ENCODE measurements around the gene TK2.

- no peak for TF ChIP-seq POLR2A (IDR thresholded peaks at IDR 0.05)
- no peak for TF ChIP-seq POLR2AphosphoS5 (IDR thresholded peaks at IDR 0.05)
- TF ChIP-seq, protein P1, sequence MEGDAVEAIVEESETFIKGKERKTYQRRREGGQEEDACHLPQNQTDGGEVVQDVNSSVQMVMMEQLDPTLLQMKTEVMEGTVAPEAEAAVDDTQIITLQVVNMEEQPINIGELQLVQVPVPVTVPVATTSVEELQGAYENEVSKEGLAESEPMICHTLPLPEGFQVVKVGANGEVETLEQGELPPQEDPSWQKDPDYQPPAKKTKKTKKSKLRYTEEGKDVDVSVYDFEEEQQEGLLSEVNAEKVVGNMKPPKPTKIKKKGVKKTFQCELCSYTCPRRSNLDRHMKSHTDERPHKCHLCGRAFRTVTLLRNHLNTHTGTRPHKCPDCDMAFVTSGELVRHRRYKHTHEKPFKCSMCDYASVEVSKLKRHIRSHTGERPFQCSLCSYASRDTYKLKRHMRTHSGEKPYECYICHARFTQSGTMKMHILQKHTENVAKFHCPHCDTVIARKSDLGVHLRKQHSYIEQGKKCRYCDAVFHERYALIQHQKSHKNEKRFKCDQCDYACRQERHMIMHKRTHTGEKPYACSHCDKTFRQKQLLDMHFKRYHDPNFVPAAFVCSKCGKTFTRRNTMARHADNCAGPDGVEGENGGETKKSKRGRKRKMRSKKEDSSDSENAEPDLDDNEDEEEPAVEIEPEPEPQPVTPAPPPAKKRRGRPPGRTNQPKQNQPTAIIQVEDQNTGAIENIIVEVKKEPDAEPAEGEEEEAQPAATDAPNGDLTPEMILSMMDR (IDR thresholded peaks at IDR 0.05) = no peak
Measured at GRCh38 chr16:66480265-66481080, 69.4 kb downstream of the TK2 start.

Measured in breast epithelium (tissue), 3 donors.